NCI-H82 treated with DMSO at 0.1 percent for 48 hours (cell line): ENCODE data around the gene TOPORS.

Experiments
- DNase-seq: peaks from one replicate; lab custom pipeline; 2025; ENCODE audit not compliant: unreplicated experiment; lab: John Stamatoyannopoulos, UW

TOPORS gene

DNA sequence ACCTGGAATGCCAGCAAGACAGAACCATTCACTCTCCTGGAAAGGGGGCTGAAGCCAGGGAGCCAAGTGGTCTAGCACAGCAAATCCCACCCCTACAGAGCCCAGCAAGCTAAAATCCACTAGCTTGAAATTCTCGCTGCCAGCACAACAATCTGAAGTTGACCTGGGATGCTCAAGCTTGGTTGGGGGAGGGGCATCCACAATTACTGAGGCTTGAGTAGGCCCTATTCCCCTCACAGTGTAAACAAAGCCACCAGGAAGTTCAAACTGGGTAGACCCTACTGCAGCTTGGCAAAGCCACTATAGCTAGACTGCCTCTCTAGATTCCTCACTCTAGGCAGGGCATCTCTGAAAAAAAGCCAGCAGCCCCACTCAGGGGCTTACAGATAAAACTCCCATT lies 43.7 kb downstream of the TOPORS start:
- no peak for DNase-seq

DNA sequence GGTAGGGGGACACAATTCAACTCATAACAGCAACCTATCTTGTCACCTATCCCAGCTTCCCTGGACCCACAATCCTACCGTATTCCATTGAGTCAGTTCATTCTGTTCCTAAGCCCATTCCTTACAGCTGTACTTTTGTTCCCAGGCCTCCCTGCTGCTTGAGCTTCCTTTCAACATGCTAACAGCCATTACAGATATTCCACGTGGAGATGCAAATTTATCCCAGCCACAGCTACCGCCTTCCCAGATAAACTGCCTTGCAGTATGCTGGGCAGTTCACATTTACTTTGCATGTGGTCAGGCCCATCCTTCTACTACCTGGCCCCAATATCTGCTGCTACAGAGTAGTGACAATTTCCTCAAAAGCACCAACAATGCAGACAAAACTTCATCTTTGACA lies 49.4 kb downstream of the TOPORS start:
- DNase-seq = no peak

DNA sequence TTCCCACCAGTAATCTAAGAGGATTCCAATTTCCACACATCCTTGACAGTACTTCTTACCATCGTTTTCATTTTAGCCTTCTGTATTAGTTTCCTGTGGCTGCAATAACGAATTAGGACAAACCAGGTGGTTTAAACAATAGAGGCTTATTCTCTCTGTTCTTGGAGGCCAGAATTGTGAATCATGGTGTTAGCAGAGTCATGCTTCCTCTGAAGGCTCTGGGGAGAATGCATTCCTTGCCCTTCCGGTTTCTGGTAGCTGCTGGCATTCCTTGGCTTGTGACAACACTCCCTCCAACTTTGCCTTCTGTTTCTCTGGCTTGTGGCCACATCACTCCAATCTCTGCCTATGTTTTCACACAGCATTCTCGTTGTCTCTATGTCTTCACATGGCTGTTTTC lies 49.9 kb downstream of the TOPORS start:
- DNase-seq = no peak

DNA sequence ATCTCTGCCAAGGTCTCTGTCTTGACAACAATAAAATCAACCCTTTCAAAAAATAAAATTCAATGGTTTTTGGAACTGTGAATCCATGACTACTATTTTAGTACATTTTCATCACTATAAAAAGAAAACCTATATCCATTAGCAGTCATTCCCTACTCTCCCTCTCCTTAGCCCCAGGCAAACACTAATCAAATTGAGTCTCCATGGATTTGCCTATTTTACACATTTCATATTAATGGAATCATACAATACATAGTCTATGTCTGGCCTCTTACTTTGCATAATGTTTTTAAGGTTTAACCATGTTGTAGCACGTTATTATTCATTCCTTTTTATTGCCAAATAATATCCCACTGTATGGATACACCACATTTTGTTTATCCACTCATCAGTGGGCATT lies 50.5 kb downstream of the TOPORS start:
- DNase-seq = no peak

DNA sequence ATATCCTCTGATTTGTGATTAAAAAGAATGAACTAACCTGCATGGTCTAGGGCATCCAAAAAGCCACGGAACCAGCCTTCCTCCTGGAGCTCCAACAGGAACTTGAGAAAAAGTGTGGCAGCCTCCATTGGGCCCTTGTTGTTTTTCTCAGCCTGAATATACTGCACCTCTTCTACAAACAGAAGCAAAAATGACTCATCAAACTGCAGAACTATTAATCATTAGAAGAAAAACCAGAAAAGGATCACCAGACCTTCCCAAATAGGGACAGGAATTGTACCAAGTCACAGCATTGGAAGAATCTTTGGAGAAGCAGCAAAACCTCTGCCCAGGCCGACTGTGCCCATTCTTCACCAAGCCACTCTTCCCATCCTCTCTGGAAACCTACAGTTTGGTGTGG lies 51.6 kb downstream of the TOPORS start:
- DNase-seq = no peak

DNA sequence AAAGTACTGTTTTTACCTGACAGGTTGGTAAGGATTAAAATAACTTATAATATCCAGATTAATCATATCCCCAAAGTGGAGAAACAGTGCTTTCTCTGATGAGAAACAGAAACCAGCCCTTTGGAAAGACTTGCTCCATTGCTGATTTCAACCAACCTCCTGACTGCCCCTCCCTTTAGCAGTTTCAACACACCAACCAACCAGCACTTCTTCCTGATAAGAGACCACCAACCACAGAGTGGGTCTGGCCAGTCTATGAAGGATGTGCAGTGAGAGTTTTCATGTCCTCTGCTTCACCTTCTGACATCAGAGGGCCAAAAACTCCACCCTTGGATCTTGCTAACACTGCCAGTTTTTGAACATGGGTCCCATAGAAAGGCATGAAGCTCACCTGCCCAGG lies 54.5 kb downstream of the TOPORS start:
- DNase-seq = no peak

DNA sequence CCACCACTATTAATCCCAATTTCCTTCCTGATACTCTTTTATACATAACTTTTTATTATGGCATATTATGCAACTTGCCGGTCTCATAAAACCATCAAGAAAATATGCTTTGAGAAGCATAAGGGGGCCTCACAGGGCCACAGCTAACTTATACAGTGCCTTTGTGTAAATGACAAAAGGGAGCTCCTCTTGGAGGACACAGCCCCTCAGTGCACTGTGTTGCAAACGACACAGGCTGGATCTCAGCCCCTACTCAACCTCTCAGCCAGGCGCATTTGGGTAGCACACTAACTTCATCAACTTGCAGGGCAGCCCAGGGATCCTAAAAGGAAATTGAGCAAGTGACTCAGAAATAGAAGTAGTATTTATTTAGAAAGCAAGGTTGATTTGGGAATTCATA lies 61.8 kb downstream of the TOPORS start:
- DNase-seq = no peak
